Spinal cord (tissue), 10 donors: ENCODE measurements around the gene TNNT1. TPM values are rescaled to one million over a fixed set of nuclear protein-coding genes. Genes with fewer than 3 reads are reported as not detected.

ENCODE experiments used
- DNase-seq, 6 donors: peaks; one replicate each; pipeline versions ENCODE4 v3.0.0 to v3.0.0-alpha.2; 2013 to 2015; ENCODE audit warnings: low spot score in 6 of 6, low read depth in 4 of 6
- H3K27ac ChIP-seq: one replicate; pipeline ENCODE4 v1.5.1; 2013; ENCODE audit warnings: low read depth, low read length, control low read depth
- H3K27me3 ChIP-seq: one replicate; pipeline ENCODE4 v1.6.1; 2013; ENCODE audit warnings: low read length; ENCODE audit not compliant: control insufficient read depth, insufficient read depth
- H3K36me3 ChIP-seq: one replicate; pipeline ENCODE4 v1.6.1; 2013; ENCODE audit warnings: low read length; ENCODE audit not compliant: control insufficient read depth, insufficient read depth
- H3K4me1 ChIP-seq: one replicate; pipeline ENCODE4 v1.6.1; 2013; ENCODE audit warnings: low read length; ENCODE audit not compliant: control insufficient read depth, insufficient read depth
- H3K4me3 ChIP-seq: one replicate; pipeline ENCODE4 v1.5.1; 2013; ENCODE audit warnings: low read depth, low read length, control low read depth
- H3K9me3 ChIP-seq: one replicate; pipeline ENCODE4 v1.6.1; 2013; ENCODE audit warnings: low read length; ENCODE audit not compliant: control insufficient read depth, insufficient read depth
- WGBS: methylation state at CpG from one replicate; pipeline ENCODE4 v1.1.5; 2013; ENCODE audit warnings: missing lambda C conversion rate; ENCODE audit not compliant: insufficient coverage; 5-methylcytosine and 5-hydroxymethylcytosine counted together
- polyA plus RNA-seq, 2 donors: library from polyadenylated mRNA; unstranded; fragments of 120-200 nt; gene quantifications; one replicate each; pipeline ENCODE4 v1.2.1, GENCODE V29; 2013; ENCODE audit not compliant: insufficient read length in 2 of 2
- total RNA-seq, 2 donors: library from RNA; depleted of rRNA in 1 of 2; stranded (reverse); fragments of 120-200 nt in 1 of 2; fragments of >200 nt in 1 of 2; gene quantifications; one replicate each; pipeline versions ENCODE4 v1.2.3 to v1.2.4, GENCODE V29; 2013 to 2014
- donor health status: healthy.

The TNNT1 gene
- total and polyA plus RNA-seq, 4 donors = 8.5 to 17.9 (median 12.5) TPM

GRCh38 chr19:55092423-55093318, 56.3 kb downstream of the TNNT1 start:
- Histone ChIP-seq H3K4me1 (peaks cover 15% of the 10 kb centered on the region), H3K27ac (no peak overlapping the region), H3K9me3 (no peaks in the 10 kb centered on the region), H3K27me3 (no peaks in the 10 kb centered on the region), H3K4me3 (no peak overlapping the region), H3K36me3 (peaks cover 63% of the 10 kb centered on the region)
- WGBS = 84% methylated on average over 25 of the region's 49 CpGs
- DNase-seq = no peak

GRCh38 chr19:55091955-55092354, 57.1 kb downstream of the TNNT1 start:
- Histone ChIP-seq H3K4me1 (peaks cover 22% of the 10 kb centered on the region), H3K27ac (no peak overlapping the region), H3K36me3 (peaks cover 61% of the 10 kb centered on the region), H3K4me3 (no peak overlapping the region), H3K27me3 (peaks cover 2% of the 10 kb centered on the region), H3K9me3 (no peaks in the 10 kb centered on the region)
- WGBS = 75% methylated on average over 21 of the region's 27 CpGs
- DNase-seq = no peak

- H3K9me3 ChIP-seq = no peaks in the 10 kb centered on the region
- H3K4me1 ChIP-seq = peaks cover 28% of the 10 kb centered on the region
- H3K27me3 ChIP-seq = peaks cover 3% of the 10 kb centered on the region
- DNase-seq = no peak
- H3K36me3 ChIP-seq = peaks cover 58% of the 10 kb centered on the region
- 77% methylated on average over 20 of the region's 32 CpGs for WGBS
- H3K4me3 ChIP-seq = no peak overlapping the region
- no peak overlapping the region for H3K27ac ChIP-seq
Observed at GRCh38 chr19:55091126-55091910, 57.7 kb downstream of the TNNT1 start.

GRCh38 chr19:55090564-55090963, 58.4 kb downstream of the TNNT1 start:
- Histone ChIP-seq H3K4me3 (no peak overlapping the region), H3K27me3 (peaks cover 10% of the 10 kb centered on the region), H3K4me1 (peaks cover 35% of the 10 kb centered on the region), H3K36me3 (peaks cover 51% of the 10 kb centered on the region), H3K27ac (no peak overlapping the region), H3K9me3 (no peaks in the 10 kb centered on the region)
- WGBS = 96% methylated on average over 12 of the region's 13 CpGs
- no peak for DNase-seq

GRCh38 chr19:55089342-55089944, 59.6 kb downstream of the TNNT1 start:
- no peak for DNase-seq
- peaks cover 36% of the 10 kb centered on the region for H3K4me1 ChIP-seq
- no peak overlapping the region for H3K4me3 ChIP-seq
- 86% methylated on average over 3 of the region's 3 CpGs for WGBS
- H3K9me3 ChIP-seq = no peaks in the 10 kb centered on the region
- peaks cover 21% of the 10 kb centered on the region for H3K27me3 ChIP-seq
- H3K36me3 ChIP-seq = peaks cover 40% of the 10 kb centered on the region
- H3K27ac ChIP-seq = no peak overlapping the region

GRCh38 chr19:55088543-55089341, 60.3 kb downstream of the TNNT1 start:
- DNase-seq = peak in 4 of 6 donors; percentile 39 to 86 (median 68)
- H3K36me3 ChIP-seq = peaks cover 35% of the 10 kb centered on the region
- peaks cover 36% of the 10 kb centered on the region for H3K4me1 ChIP-seq
- H3K27me3 ChIP-seq = peaks cover 28% of the 10 kb centered on the region
- H3K27ac ChIP-seq = no peak overlapping the region
- H3K4me3 ChIP-seq = no peak overlapping the region
- no peaks in the 10 kb centered on the region for H3K9me3 ChIP-seq
- WGBS = 66% methylated on average over 7 of the region's 18 CpGs

- peak in 1 of 6 donors; percentile 13 for DNase-seq
- H3K36me3 ChIP-seq = peaks cover 33% of the 10 kb centered on the region
- WGBS = 65% methylated on average over 12 of the region's 12 CpGs
- H3K27ac ChIP-seq = no peak overlapping the region
- H3K4me1 ChIP-seq = peaks cover 42% of the 10 kb centered on the region
- peaks cover 36% of the 10 kb centered on the region for H3K27me3 ChIP-seq
- no peaks in the 10 kb centered on the region for H3K9me3 ChIP-seq
- peak overlapping the region; percentile 35 for H3K4me3 ChIP-seq
Observed at GRCh38 chr19:55088021-55088451, 61.0 kb downstream of the TNNT1 start.

GRCh38 chr19:55087542-55087901, 61.5 kb downstream of the TNNT1 start:
- no peaks in the 10 kb centered on the region for H3K9me3 ChIP-seq
- 4% methylated on average over 17 of the region's 17 CpGs for WGBS
- peak overlapping the region; percentile 35 for H3K4me3 ChIP-seq
- DNase-seq = peak in 2 of 6 donors; percentile 56 to 67
- H3K27me3 ChIP-seq = peaks cover 40% of the 10 kb centered on the region
- peaks cover 43% of the 10 kb centered on the region for H3K4me1 ChIP-seq
- peaks cover 28% of the 10 kb centered on the region for H3K36me3 ChIP-seq
- no peak overlapping the region for H3K27ac ChIP-seq
